Tibial nerve (tissue), 4 donors: ENCODE measurements around the gene ARL13A.

Experiments
- CTCF ChIP-seq, 5 experiments: fragments of 200-600 bp in 3 of 5; fragments of 450-650 bp in 2 of 5; sonication (generic) in 3 of 5; IDR thresholded peaks; one replicate each; pipeline ENCODE4 v1.5.1; 2016 to 2019; ENCODE audit warnings: antibody characterized with exemption in 5 of 5, mild to moderate bottlenecking in 3 of 5, moderate library complexity in 2 of 5
- EP300 ChIP-seq, 2 donors: sonication (generic); formaldehyde crosslinking; IDR thresholded peaks; one replicate each; pipeline ENCODE4 v1.6.1; 2017; ENCODE audit warnings: antibody characterized with exemption in 2 of 2, mild to moderate bottlenecking in 1 of 2
- POLR2A ChIP-seq, 2 donors: fragments of 450-650 bp; IDR thresholded peaks; one replicate each; pipeline ENCODE4 v1.6.1; 2017; ENCODE audit warnings: antibody characterized with exemption in 2 of 2, mild to moderate bottlenecking in 2 of 2, moderate library complexity in 2 of 2

GRCh38 chrX:100931925-100932285 is 37.6 kb upstream of the ARL13A start:
- TF ChIP-seq POLR2A (IDR thresholded peaks at IDR 0.05), result no peak
- no peak for TF ChIP-seq CTCF (IDR thresholded peaks at IDR 0.05)
- no peak for TF ChIP-seq EP300 (IDR thresholded peaks at IDR 0.05)
